ENCODE measurements around the gene FALEC. TPM values are rescaled to one million over a fixed set of nuclear protein-coding genes. Genes with fewer than 3 reads are reported as not detected.

The FALEC gene
- total RNA-seq, 1 experiment from 2014 or later = not detected

- no peak overlapping the region for H3K4me3 ChIP-seq (ENCODE audit: low read depth, low read length, poor library complexity, severe bottlenecking)
- H3K27ac ChIP-seq (ENCODE audit: low read depth, low read length, poor library complexity, severe bottlenecking) = no peak overlapping the region
- H3K27me3 ChIP-seq (replicated peaks; ENCODE audit: insufficient read depth, low read depth, low read length, poor library complexity) = no peaks in the 10 kb centered on the region
- BruUV-seq (replicated peaks) = no TSS peak
- CTCF ChIA-PET = no interaction called here
- intact Hi-C loops (cut with micrococcal nuclease; ENCODE audit: unreplicated experiment) = loop anchor here (10.0 kb wide), 1 partner anchor 515 kb away; no protein-coding TSS in a partner anchor
- no peaks in the 10 kb centered on the region for H3K9me3 ChIP-seq (ENCODE audit: low read depth, low read length, poor library complexity, severe bottlenecking)
- TF ChIP-seq EZH2 (IDR thresholded peaks at IDR 0.05; ENCODE audit: borderline replicate concordance, low read depth, low read length, poor library complexity, severe bottlenecking) (no peak), CTCF (conservative IDR thresholded peaks at IDR 0.05; ENCODE audit: low read depth, low read length) (no peak)
- DNase-seq (ENCODE audit: low spot score) = no peak
- POLR2A ChIA-PET (ENCODE audit: low non-redundant PET) = no interaction called here
- no peaks in the 10 kb centered on the region for H3K4me1 ChIP-seq (ENCODE audit: insufficient read depth, low read length, poor library complexity, severe bottlenecking)
- H3K36me3 ChIP-seq (ENCODE audit: insufficient read depth, low read length, poor library complexity, severe bottlenecking) = no peaks in the 10 kb centered on the region
Observed at GRCh38 chr1:150479370-150479769, 36.2 kb upstream of the FALEC start.

GRCh38 chr1:150479927-150480352 is 35.6 kb upstream of the FALEC start:
- DNase-seq (ENCODE audit: low spot score) = no peak
- Histone ChIP-seq H3K4me1 (ENCODE audit: insufficient read depth, low read length, poor library complexity, severe bottlenecking) (no peaks in the 10 kb centered on the region), H3K27ac (ENCODE audit: low read depth, low read length, poor library complexity, severe bottlenecking) (no peak overlapping the region), H3K36me3 (ENCODE audit: insufficient read depth, low read length, poor library complexity, severe bottlenecking) (no peaks in the 10 kb centered on the region), H3K4me3 (ENCODE audit: low read depth, low read length, poor library complexity, severe bottlenecking) (no peak overlapping the region), H3K27me3 (replicated peaks; ENCODE audit: insufficient read depth, low read depth, low read length, poor library complexity) (no peaks in the 10 kb centered on the region), H3K9me3 (ENCODE audit: low read depth, low read length, poor library complexity, severe bottlenecking) (no peaks in the 10 kb centered on the region)
- ChIA-PET CTCF (no interaction called here), POLR2A (ENCODE audit: low non-redundant PET) (no interaction called here)
- intact Hi-C loops (cut with micrococcal nuclease; ENCODE audit: unreplicated experiment) = loop anchor here (10.0 kb wide), 1 partner anchor 515 kb away; no protein-coding TSS in a partner anchor
- no TSS peak for BruUV-seq (replicated peaks)
- no peak for TF ChIP-seq CTCF (conservative IDR thresholded peaks at IDR 0.05; ENCODE audit: low read depth, low read length)
- TF ChIP-seq EZH2 (IDR thresholded peaks at IDR 0.05; ENCODE audit: borderline replicate concordance, low read depth, low read length, poor library complexity, severe bottlenecking) = no peak

GRCh38 chr1:150484431-150484830 is 31.1 kb upstream of the FALEC start:
- intact Hi-C loops (cut with micrococcal nuclease; ENCODE audit: unreplicated experiment) = no loop called here
- Histone ChIP-seq H3K4me1 (ENCODE audit: insufficient read depth, low read length, poor library complexity, severe bottlenecking) (peaks cover 5% of the 10 kb centered on the region), H3K36me3 (ENCODE audit: insufficient read depth, low read length, poor library complexity, severe bottlenecking) (no peaks in the 10 kb centered on the region), H3K27ac (ENCODE audit: low read depth, low read length, poor library complexity, severe bottlenecking) (no peak overlapping the region), H3K4me3 (ENCODE audit: low read depth, low read length, poor library complexity, severe bottlenecking) (no peak overlapping the region), H3K9me3 (ENCODE audit: low read depth, low read length, poor library complexity, severe bottlenecking) (no peaks in the 10 kb centered on the region), H3K27me3 (replicated peaks; ENCODE audit: insufficient read depth, low read depth, low read length, poor library complexity) (no peaks in the 10 kb centered on the region)
- ChIA-PET CTCF (no interaction called here), POLR2A (ENCODE audit: low non-redundant PET) (no interaction called here)
- BruUV-seq (replicated peaks) = no TSS peak
- no peak for DNase-seq (ENCODE audit: low spot score)
- no peak for TF ChIP-seq CTCF (conservative IDR thresholded peaks at IDR 0.05; ENCODE audit: low read depth, low read length)
- no peak for TF ChIP-seq EZH2 (IDR thresholded peaks at IDR 0.05; ENCODE audit: borderline replicate concordance, low read depth, low read length, poor library complexity, severe bottlenecking)
